Heart right ventricle (tissue), 16 donors: Measurements from ENCODE around the gene NEU2. TPM values are rescaled to one million over a fixed set of nuclear protein-coding genes. Genes with fewer than 3 reads are reported as not detected.

Source experiments
- ATAC-seq, 8 donors: fragments of 200-7000 bp; cut with Tn5 transposase; one replicate each; pipeline ENCODE4 v1.9.1; 2020; ENCODE audit warnings: mild to moderate bottlenecking in 8 of 8, moderate library complexity in 8 of 8, moderate number of reproducible peaks in 1 of 8
- DNase-seq, 2 donors: peaks; one replicate each; pipeline ENCODE4 v3.0.0-alpha.2; 2020
- H3K27ac ChIP-seq, 10 donors: fragments of 200-600 bp; sonication (generic) in 2 of 10; one replicate each; pipeline versions ENCODE4 v1.5.0 to v1.8.0; 2020 to 2022; ENCODE audit warnings: mild to moderate bottlenecking in 3 of 10
- H3K27me3 ChIP-seq, 7 donors: fragments of 200-600 bp; one replicate each; pipeline ENCODE4 v1.8.0; 2021 to 2022; ENCODE audit warnings: mild to moderate bottlenecking in 2 of 7
- H3K36me3 ChIP-seq, 9 donors: fragments of 200-600 bp; sonication (generic) in 1 of 9; one replicate each; pipeline versions ENCODE4 v1.5.0 to v1.8.0; 2020 to 2022; ENCODE audit warnings: mild to moderate bottlenecking in 2 of 9
- H3K4me1 ChIP-seq, 9 donors: fragments of 200-600 bp; sonication (generic) in 1 of 9; one replicate each; pipeline versions ENCODE4 v1.5.0 to v1.8.0; 2020 to 2022; ENCODE audit warnings: mild to moderate bottlenecking in 4 of 9
- H3K4me3 ChIP-seq, 10 donors: fragments of 200-600 bp; sonication (generic) in 2 of 10; one replicate each; pipeline versions ENCODE4 v1.5.0 to v1.8.0; 2020 to 2022; ENCODE audit warnings: mild to moderate bottlenecking in 7 of 10, moderate library complexity in 2 of 10
- H3K9me3 ChIP-seq, 11 donors: fragments of 200-600 bp in 10 of 11; sonication (generic) in 2 of 11; one replicate each; pipeline versions ENCODE4 v1.5.0 to v1.8.0; 2013 to 2022; ENCODE audit warnings: mild to moderate bottlenecking in 2 of 11, control low read depth in 1 of 11, moderate library complexity in 1 of 11
- WGBS, 2 donors: extraction: QIAGEN DNeasy Blood & Tissue Kit; methylation state at CpG; one replicate each; pipeline ENCODE4 v1.1.7; 2013; ENCODE audit warnings: inconsistent platforms in 1 of 2; 5-methylcytosine and 5-hydroxymethylcytosine counted together
- intact Hi-C, 10 donors: fragments of 100-400 bp; cut with DNase I; formaldehyde crosslinking; loops; one replicate each; pipeline versions ENCODE4 v1.11.1 to v1.14.2; 2022
- polyA plus RNA-seq, 2 donors: library from polyadenylated mRNA; stranded (reverse); fragments of 200-250 nt; gene quantifications; one replicate each; pipeline ENCODE4 v1.2.3, GENCODE V29; 2013
- total RNA-seq, 10 donors: library from RNA; stranded (reverse); fragmentation: NEBNext Ultra II Directional in 3 of 10; extraction: Animal tissue kit (Norgen Biotek cat#: 25700) in 3 of 10; gene quantifications; one replicate each; pipeline versions ENCODE4 v1.2.1 to v1.2.4, GENCODE V29; 2021 to 2023
- TF ChIP-seq, protein P1 (sequence below), 9 donors: fragments of 200-600 bp; sonication (generic) in 2 of 9; IDR thresholded peaks; one replicate each; pipeline versions ENCODE4 v1.5.0 to v1.8.0; 2021 to 2022; ENCODE audit warnings: antibody characterized with exemption in 9 of 9, mild to moderate bottlenecking in 5 of 9, moderate library complexity in 1 of 9
- donor health status: Arrhythmogenic right ventricular cardiomyopathy.
- donor health status: ischemic (EF 13 %, LVEDD 7.1; RV severe dilation, severe dysfunction).
- donor health status: healthy with polysubstance abuse.
- donor health status: DM: no; HTN: yes; CAD: no.
- donor health status: DM: no; HTN: no; CAD: no.
- donor health status: ischemic (EF 25% LVEDD 6.9; RV normal size, moderate dysfunction).
- donor health status: ischemic (EF 25% LVEDD 5.7; RV mildly dilated, moderate dysfunction).
- donor health status: healthy.
- donor health status: DM: yes; HTN: yes; CAD: no.
- donor health status: Ischemic cardiomyopathy.
- donor health status: ischemic (EF 35%, LVEDD 5.7; RV mildly dilated, moderate dysfunction).
- donor health status: nonischemic (EF 11% LVEDD 7.7; RV severe dilation, severe dysfunction).
- donor health status: DM: yes; HTN: yes; CAD: no.
- donor health status: PGD.
- donor health status: ischemic (EF 29% LVEDD 5.4; RV normal size, mild dysfunction).
- donor health status: nonischemic (EF 23%, LVEDD 6.1; RV moderate dilation, normal function).

The NEU2 gene
- total and polyA plus RNA-seq, 12 donors: not detected

DNA sequence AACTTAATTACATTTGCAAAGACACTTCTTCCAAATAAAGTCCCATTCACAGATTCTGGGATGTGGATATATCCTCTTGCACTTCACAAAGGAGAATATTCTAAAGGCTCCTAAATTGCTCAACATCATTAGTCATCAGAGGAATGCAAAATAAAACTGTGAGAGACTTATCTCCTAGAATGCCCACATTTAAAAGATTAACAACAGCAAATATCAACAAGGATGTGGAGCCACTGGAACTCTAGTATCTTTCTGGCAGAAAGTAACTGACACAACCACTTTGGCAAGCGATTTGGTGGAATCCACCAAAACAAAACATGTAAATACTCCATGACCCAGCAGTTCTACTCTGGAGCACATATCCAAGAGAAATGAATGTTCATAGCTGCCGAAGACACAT lies 4.6 kb downstream of the NEU2 start:
- no peaks in the 10 kb centered on the region for H3K36me3 ChIP-seq
- no peak overlapping the region for H3K4me3 ChIP-seq
- WGBS, 2 donors: 88 to 95% methylated on average over 2 of the region's 2 CpGs
- peaks cover 0 to 15% (median 0%) of the 10 kb centered on the region in 7 donors for H3K27me3 ChIP-seq
- DNase-seq: no peak
- TF ChIP-seq, protein P1, sequence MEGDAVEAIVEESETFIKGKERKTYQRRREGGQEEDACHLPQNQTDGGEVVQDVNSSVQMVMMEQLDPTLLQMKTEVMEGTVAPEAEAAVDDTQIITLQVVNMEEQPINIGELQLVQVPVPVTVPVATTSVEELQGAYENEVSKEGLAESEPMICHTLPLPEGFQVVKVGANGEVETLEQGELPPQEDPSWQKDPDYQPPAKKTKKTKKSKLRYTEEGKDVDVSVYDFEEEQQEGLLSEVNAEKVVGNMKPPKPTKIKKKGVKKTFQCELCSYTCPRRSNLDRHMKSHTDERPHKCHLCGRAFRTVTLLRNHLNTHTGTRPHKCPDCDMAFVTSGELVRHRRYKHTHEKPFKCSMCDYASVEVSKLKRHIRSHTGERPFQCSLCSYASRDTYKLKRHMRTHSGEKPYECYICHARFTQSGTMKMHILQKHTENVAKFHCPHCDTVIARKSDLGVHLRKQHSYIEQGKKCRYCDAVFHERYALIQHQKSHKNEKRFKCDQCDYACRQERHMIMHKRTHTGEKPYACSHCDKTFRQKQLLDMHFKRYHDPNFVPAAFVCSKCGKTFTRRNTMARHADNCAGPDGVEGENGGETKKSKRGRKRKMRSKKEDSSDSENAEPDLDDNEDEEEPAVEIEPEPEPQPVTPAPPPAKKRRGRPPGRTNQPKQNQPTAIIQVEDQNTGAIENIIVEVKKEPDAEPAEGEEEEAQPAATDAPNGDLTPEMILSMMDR (IDR thresholded peaks at IDR 0.05): no peak
- no peaks in the 10 kb centered on the region for H3K9me3 ChIP-seq
- no peak overlapping the region for H3K27ac ChIP-seq
- ATAC-seq: no peak
- intact Hi-C loops: loop anchor here in 1 of 10 donors (10.0 kb wide), 1 partner anchor 182 kb away; no protein-coding TSS in a partner anchor
- H3K4me1 ChIP-seq: peaks cover 0 to 3% (median 0%) of the 10 kb centered on the region in 9 donors

DNA sequence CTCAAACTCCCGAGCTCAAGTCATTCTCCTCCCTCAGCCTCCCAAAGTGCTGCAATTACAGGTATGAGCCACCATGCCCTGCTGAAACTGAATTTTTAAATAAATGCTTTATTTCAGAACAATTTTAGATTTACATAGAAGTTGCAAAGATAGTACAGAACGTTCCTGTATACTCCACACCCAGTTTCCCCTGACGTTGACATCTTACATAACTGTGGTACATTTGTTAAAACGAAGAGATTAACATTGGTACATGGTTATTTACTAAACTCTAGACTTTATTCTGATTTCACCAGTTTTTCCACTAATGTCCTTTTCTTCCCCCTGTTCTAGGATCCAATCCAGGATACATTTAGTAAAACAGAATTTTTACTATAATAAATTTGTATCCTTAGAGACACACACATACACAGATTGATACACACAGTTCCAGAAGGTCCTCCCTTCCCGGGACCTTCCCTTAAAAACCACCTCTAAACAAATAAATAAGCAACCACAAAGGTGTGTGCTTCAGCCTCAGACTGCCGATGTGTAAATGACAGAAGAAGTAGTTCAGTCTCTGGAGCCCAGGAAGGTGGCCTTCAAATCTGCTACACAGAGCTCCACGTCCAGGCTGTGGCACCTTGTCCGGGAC lies 6.9 kb downstream of the NEU2 start:
- DNase-seq (no peak), ATAC-seq (no peak)
- intact Hi-C loops: loop anchor here in 1 of 10 donors (10.0 kb wide), 1 partner anchor 185 kb away; no protein-coding TSS in a partner anchor
- peaks cover 0 to 15% (median 0%) of the 10 kb centered on the region in 7 donors for H3K27me3 ChIP-seq
- no peak overlapping the region for H3K27ac ChIP-seq
- 84 to 88% methylated on average over 8 of the region's 8 CpGs for WGBS, 2 donors
- no peaks in the 10 kb centered on the region for H3K9me3 ChIP-seq
- H3K36me3 ChIP-seq: no peaks in the 10 kb centered on the region
- TF ChIP-seq, protein P1 (IDR thresholded peaks at IDR 0.05): no peak
- H3K4me3 ChIP-seq: no peak overlapping the region
- H3K4me1 ChIP-seq: peaks cover 0 to 3% (median 0%) of the 10 kb centered on the region in 9 donors

DNA sequence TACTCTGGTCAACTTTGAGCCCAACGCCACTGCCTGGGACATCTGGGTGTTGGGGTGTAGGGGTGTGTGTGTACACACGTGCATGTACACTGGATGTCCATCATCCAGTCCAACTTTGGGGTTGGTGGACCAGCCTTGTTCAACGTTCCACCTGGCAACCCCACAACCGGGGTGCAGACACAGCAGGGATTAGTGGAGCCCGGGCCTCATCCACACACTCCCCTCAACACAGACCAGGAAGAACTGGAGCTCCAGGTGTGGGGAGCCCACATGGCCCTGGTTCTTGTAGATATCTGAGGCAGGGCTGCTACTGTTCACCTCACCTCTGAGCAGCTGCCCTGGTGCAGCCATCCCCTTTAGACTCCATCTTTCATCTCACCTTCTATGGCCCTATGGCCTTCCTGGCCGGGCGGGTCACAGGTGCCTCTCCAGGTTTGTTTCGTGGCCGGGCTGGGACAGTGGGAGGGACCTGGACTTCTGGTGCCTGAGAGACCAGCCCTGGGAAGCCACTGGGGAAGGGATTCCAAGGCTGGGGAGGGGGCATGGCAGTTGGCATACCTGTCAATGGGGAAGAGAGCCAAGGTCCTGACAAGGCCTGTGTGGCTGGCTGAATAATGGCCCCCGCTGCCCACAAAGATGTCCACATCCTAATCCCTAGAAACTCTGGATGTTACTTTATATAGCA lies 7.5 kb downstream of the NEU2 start:
- Histone ChIP-seq H3K9me3 (no peaks in the 10 kb centered on the region), H3K4me3 (no peak overlapping the region), H3K36me3 (no peaks in the 10 kb centered on the region), H3K27ac (no peak overlapping the region), H3K4me1 (peaks cover 0 to 3% (median 0%) of the 10 kb centered on the region in 9 donors), H3K27me3 (peaks cover 0 to 15% (median 0%) of the 10 kb centered on the region in 7 donors)
- 87 to 91% methylated on average over 10 of the region's 10 CpGs for WGBS, 2 donors
- intact Hi-C loops: loop anchor here in 2 of 10 donors (10.0 kb wide), 2 partner anchors 185 to 215 kb away; partner anchors contain the start of gene ATG16L1 (in 1 of the 2)
- TF ChIP-seq, protein P1 (IDR thresholded peaks at IDR 0.05): no peak
- ATAC-seq (no peak), DNase-seq (no peak)

DNA sequence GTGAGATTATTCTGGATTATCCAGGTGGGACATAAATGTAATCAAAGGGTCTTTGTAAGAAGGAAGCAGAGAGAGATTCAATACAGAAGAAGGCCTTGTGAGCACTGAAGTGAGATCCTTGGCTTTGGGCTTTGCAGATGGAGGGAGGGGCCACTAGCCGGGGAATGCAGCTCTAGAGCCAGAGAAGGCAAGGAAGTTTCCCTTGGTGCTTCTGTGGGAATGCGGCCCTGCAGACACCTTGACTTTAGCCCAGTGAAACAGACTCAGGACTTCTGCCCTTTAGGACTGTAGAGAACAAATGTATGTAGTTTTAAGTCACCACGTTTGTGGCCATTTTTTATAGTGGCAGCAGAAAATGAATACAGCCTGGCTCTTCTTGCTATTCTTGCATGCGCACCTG lies 8.1 kb downstream of the NEU2 start:
- no peak for ATAC-seq
- TF ChIP-seq, protein P1 (IDR thresholded peaks at IDR 0.05): no peak
- Histone ChIP-seq H3K9me3 (no peaks in the 10 kb centered on the region), H3K27me3 (peaks cover 0 to 15% (median 0%) of the 10 kb centered on the region in 7 donors), H3K4me3 (no peak overlapping the region), H3K4me1 (peaks cover 0 to 3% (median 0%) of the 10 kb centered on the region in 9 donors), H3K36me3 (no peaks in the 10 kb centered on the region), H3K27ac (no peak overlapping the region)
- 82 to 83% methylated on average over 4 of the region's 4 CpGs for WGBS, 2 donors
- intact Hi-C loops: loop anchor here in 1 of 10 donors (10.0 kb wide), 1 partner anchor 214 kb away; the partner anchor contains the start of gene ATG16L1
- DNase-seq: no peak
